ENCODE results near the gene IL26.

IL26 gene

GRCh38 chr12:68271346-68271745 lies 45.7 kb upstream of the IL26 start:
- Histone ChIP-seq H3K4me3 (ENCODE audit: low read depth, low read length) (no peak overlapping the region), H3K4me1 (ENCODE audit: control insufficient read depth, insufficient read depth, low read length) (no peaks in the 10 kb centered on the region), H3K27ac (ENCODE audit: extremely low read depth, low read depth, low read length) (no peak overlapping the region), H3K36me3 (ENCODE audit: control insufficient read depth in 2 of 2, insufficient read depth in 1 of 2, low read length in 2 of 2) (no peaks in the 10 kb centered on the region), H3K9me3 (ENCODE audit: control insufficient read depth, insufficient read depth, low read depth, low read length) (no peaks in the 10 kb centered on the region)
- ChIA-PET POLR2A (no interaction called here), CTCF (no interaction called here)
- no peak for TF ChIP-seq ZNF639 (tag by site-specific recombination; IDR thresholded peaks at IDR 0.05)
- TF ChIP-seq ZNF560 (tag by site-specific recombination; IDR thresholded peaks at IDR 0.05; ENCODE audit: borderline replicate concordance) = no peak
- TF ChIP-seq GLIS1 (tag by site-specific recombination; IDR thresholded peaks at IDR 0.05) = no peak

GRCh38 chr12:68270358-68270757 lies 44.7 kb upstream of the IL26 start:
- TF ChIP-seq ZNF223 (tag by site-specific recombination; IDR thresholded peaks at IDR 0.05) = no peak

GRCh38 chr12:68269779-68270178 lies 44.2 kb upstream of the IL26 start:
- H3K4me1 ChIP-seq (ENCODE audit: control insufficient read depth, insufficient read depth, low read length) = no peaks in the 10 kb centered on the region
- H3K36me3 ChIP-seq (ENCODE audit: control insufficient read depth in 2 of 2, insufficient read depth in 1 of 2, low read length in 2 of 2) = no peaks in the 10 kb centered on the region; a peak in 1 of 3 replicates
- POLR2A ChIA-PET = no interaction called here
- H3K9me3 ChIP-seq (ENCODE audit: control insufficient read depth, insufficient read depth, low read depth, low read length) = no peaks in the 10 kb centered on the region
- no peak overlapping the region for H3K27ac ChIP-seq (ENCODE audit: extremely low read depth, low read depth, low read length)
- TF ChIP-seq ZNF561 (tag by site-specific recombination; IDR thresholded peaks at IDR 0.05; ENCODE audit: borderline replicate concordance) (no peak), ZNF221 (tag by site-specific recombination; IDR thresholded peaks at IDR 0.05; ENCODE audit: borderline replicate concordance) (no peak), ZNF768 (tag by site-specific recombination; IDR thresholded peaks at IDR 0.05) (no peak)
- CTCF ChIA-PET = no interaction called here
- H3K4me3 ChIP-seq (ENCODE audit: low read depth, low read length) = no peak overlapping the region

More at GRCh38 chr12:68270358-68270757, 44.7 kb upstream of the IL26 start:
- H3K36me3 ChIP-seq (ENCODE audit: control insufficient read depth in 2 of 2, insufficient read depth in 1 of 2, low read length in 2 of 2) = no peaks in the 10 kb centered on the region; a peak in 1 of 3 replicates
- ChIA-PET POLR2A (no interaction called here), CTCF (no interaction called here)
- H3K27ac ChIP-seq (ENCODE audit: extremely low read depth, low read depth, low read length) = no peak overlapping the region
- H3K4me1 ChIP-seq (ENCODE audit: control insufficient read depth, insufficient read depth, low read length) = no peaks in the 10 kb centered on the region
- H3K9me3 ChIP-seq (ENCODE audit: control insufficient read depth, insufficient read depth, low read depth, low read length) = no peaks in the 10 kb centered on the region
- H3K4me3 ChIP-seq (ENCODE audit: low read depth, low read length) = no peak overlapping the region

DNA sequence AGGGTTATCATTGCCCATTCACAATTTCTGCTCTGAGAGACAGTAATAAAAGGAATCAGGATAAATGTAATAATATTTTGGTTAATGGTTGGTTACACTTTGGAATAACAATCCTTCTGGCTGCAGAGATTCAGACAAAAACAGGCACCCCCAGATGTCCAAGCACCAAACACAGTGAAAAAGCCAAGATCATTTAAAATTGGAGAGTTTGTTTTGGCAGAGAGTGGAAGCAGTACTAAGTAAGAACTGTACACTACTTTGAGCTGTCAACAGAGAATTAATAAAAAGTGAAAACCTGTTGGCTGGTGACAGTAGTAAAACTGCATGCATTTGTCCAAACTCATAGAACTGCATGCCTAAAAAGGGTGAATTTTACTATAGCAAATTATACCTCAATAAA lies 43.4 kb upstream of the IL26 start:
- TF ChIP-seq BCL6B (tag by site-specific recombination; IDR thresholded peaks at IDR 0.05) (no peak), ZNF747 (tag by site-specific recombination; IDR thresholded peaks at IDR 0.05) (no peak)
- Histone ChIP-seq H3K4me3 (ENCODE audit: low read depth, low read length) (no peak overlapping the region), H3K4me1 (ENCODE audit: control insufficient read depth, insufficient read depth, low read length) (no peaks in the 10 kb centered on the region), H3K36me3 (ENCODE audit: control insufficient read depth in 2 of 2, insufficient read depth in 1 of 2, low read length in 2 of 2) (no peaks in the 10 kb centered on the region; a peak in 1 of 3 replicates), H3K27ac (ENCODE audit: extremely low read depth, low read depth, low read length) (no peak overlapping the region), H3K9me3 (ENCODE audit: control insufficient read depth, insufficient read depth, low read depth, low read length) (no peaks in the 10 kb centered on the region)
- ChIA-PET POLR2A (no interaction called here), CTCF (no interaction called here)

- CTCF ChIA-PET = no interaction called here
- no peaks in the 10 kb centered on the region for H3K9me3 ChIP-seq (ENCODE audit: control insufficient read depth, insufficient read depth, low read depth, low read length)
- H3K27ac ChIP-seq (ENCODE audit: extremely low read depth, low read depth, low read length) = no peak overlapping the region
- H3K36me3 ChIP-seq (ENCODE audit: control insufficient read depth in 2 of 2, insufficient read depth in 1 of 2, low read length in 2 of 2) = no peaks in the 10 kb centered on the region; a peak in 1 of 3 replicates
- H3K4me3 ChIP-seq (ENCODE audit: low read depth, low read length) = no peak overlapping the region
- POLR2A ChIA-PET = interaction anchor here (0.7 kb wide), 1 partner anchor 1210 kb away, joined by 3 read pairs; no protein-coding TSS in a partner anchor
- H3K4me1 ChIP-seq (ENCODE audit: control insufficient read depth, insufficient read depth, low read length) = no peaks in the 10 kb centered on the region
- TF ChIP-seq HIC1 (tag by site-specific recombination; IDR thresholded peaks at IDR 0.05) (no peak), ZFP3 (tag by site-specific recombination; IDR thresholded peaks at IDR 0.05; ENCODE audit: low read depth) (no peak), IKZF3 (tag by site-specific recombination; IDR thresholded peaks at IDR 0.05) (no peak), ZNF23 (tag by site-specific recombination; IDR thresholded peaks at IDR 0.05; ENCODE audit: borderline replicate concordance) (no peak), GLI2 (tag by site-specific recombination; IDR thresholded peaks at IDR 0.05; ENCODE audit: borderline replicate concordance, low read depth) (no peak), ZFP37 (tag by site-specific recombination; IDR thresholded peaks at IDR 0.05) (no peak)
- TF ChIP-seq, protein P1, sequence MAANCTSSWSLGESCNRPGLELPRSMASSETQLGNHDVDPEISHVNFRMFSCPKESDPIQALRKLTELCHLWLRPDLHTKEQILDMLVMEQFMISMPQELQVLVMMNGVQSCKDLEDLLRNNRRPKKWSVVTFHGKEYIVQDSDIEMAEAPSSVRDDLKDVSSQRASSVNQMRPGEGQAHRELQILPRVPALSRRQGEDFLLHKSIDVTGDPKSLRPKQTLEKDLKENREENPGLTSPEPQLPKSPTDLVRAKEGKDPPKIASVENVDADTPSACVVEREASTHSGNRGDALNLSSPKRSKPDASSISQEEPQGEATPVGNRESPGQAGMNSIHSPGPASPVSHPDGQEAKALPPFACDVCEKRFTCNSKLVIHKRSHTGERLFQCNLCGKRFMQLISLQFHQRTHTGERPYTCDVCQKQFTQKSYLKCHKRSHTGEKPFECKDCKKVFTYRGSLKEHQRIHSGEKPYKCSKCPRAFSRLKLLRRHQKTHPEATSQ (tag by site-specific recombination; IDR thresholded peaks at IDR 0.05) = no peak
- TF ChIP-seq, protein P2, sequence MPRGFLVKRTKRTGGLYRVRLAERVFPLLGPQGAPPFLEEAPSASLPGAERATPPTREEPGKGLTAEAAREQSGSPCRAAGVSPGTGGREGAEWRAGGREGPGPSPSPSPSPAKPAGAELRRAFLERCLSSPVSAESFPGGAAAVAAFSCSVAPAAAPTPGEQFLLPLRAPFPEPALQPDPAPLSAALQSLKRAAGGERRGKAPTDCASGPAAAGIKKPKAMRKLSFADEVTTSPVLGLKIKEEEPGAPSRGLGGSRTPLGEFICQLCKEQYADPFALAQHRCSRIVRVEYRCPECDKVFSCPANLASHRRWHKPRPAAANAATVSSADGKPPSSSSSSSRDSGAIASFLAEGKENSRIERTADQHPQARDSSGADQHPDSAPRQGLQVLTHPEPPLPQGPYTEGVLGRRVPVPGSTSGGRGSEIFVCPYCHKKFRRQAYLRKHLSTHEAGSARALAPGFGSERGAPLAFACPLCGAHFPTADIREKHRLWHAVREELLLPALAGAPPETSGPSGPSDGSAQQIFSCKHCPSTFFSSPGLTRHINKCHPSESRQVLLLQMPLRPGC (tag by site-specific recombination; IDR thresholded peaks at IDR 0.05) = no peak
Observed at GRCh38 chr12:68267892-68268396, 42.3 kb upstream of the IL26 start.
